Endothelial cell (in vitro differentiated cells): ENCODE measurements around the gene LY9. TPM values are rescaled to one million over a fixed set of nuclear protein-coding genes. Genes with fewer than 3 reads are reported as not detected.

ENCODE experiments used
- DNase-seq: peaks from one replicate; pipeline ENCODE4 v3.0.0; 2021; ENCODE audit warnings: low spot score
- H3K27ac Mint-ChIP-seq: one replicate; pipeline ENCODE4 v1.8.0; 2021; ENCODE audit warnings: mixed read lengths, inconsistent platforms; ENCODE audit not compliant: unreplicated experiment
- H3K27me3 Mint-ChIP-seq: one replicate; pipeline ENCODE4 v1.8.0; 2021; ENCODE audit warnings: mild to moderate bottlenecking, moderate library complexity, mixed read lengths, inconsistent platforms; ENCODE audit not compliant: unreplicated experiment
- H3K36me3 Mint-ChIP-seq: one replicate; pipeline ENCODE4 v1.8.0; 2021; ENCODE audit warnings: mild to moderate bottlenecking, low read depth, mixed read lengths, inconsistent platforms; ENCODE audit not compliant: unreplicated experiment
- H3K4me1 Mint-ChIP-seq: one replicate; pipeline ENCODE4 v1.8.0; 2021; ENCODE audit warnings: mild to moderate bottlenecking, mixed read lengths, inconsistent platforms; ENCODE audit not compliant: unreplicated experiment
- H3K4me3 Mint-ChIP-seq: one replicate; pipeline ENCODE4 v1.8.0; 2021; ENCODE audit warnings: mild to moderate bottlenecking, mixed read lengths, inconsistent platforms; ENCODE audit not compliant: unreplicated experiment
- H3K9me3 Mint-ChIP-seq: one replicate; pipeline ENCODE4 v1.8.0; 2021; ENCODE audit warnings: mixed read lengths, inconsistent platforms; ENCODE audit not compliant: unreplicated experiment
- CTCF ChIP-seq: fragments of 200-600 bp; sonication (generic); IDR thresholded peaks from one replicate; pipeline ENCODE4 v1.5.0; 2021; ENCODE audit warnings: antibody characterized with exemption; ENCODE audit not compliant: unreplicated experiment
- total RNA-seq: library from RNA; stranded (reverse); fragmentation: NEBNext Ultra II Directional; extraction: Animal tissue kit (Norgen Biotek cat#: 25700); gene quantifications from one replicate; pipeline ENCODE4 v1.2.1, GENCODE V29; 2021; ENCODE audit not compliant: unreplicated experiment

The LY9 gene
- total RNA-seq, 1 donor from 2014 or later = not detected

GRCh38 chr1:160850541-160850940, 54.6 kb downstream of the LY9 start:
- no peak for DNase-seq
- H3K27me3 Mint-ChIP-seq = no peaks in the 10 kb centered on the region
- no peaks in the 10 kb centered on the region for H3K9me3 Mint-ChIP-seq
- no peak overlapping the region for H3K27ac Mint-ChIP-seq
- H3K4me1 Mint-ChIP-seq = no peaks in the 10 kb centered on the region
- no peak for TF ChIP-seq CTCF
- no peaks in the 10 kb centered on the region for H3K36me3 Mint-ChIP-seq
- no peak overlapping the region for H3K4me3 Mint-ChIP-seq

- Mint-ChIP-seq H3K4me3 (no peak overlapping the region), H3K27ac (no peak overlapping the region), H3K4me1 (no peaks in the 10 kb centered on the region)
Measured at GRCh38 chr1:160850993-160851392, 55.0 kb downstream of the LY9 start.

GRCh38 chr1:160853014-160853413, 57.0 kb downstream of the LY9 start:
- Mint-ChIP-seq H3K4me3 (no peak overlapping the region), H3K4me1 (no peaks in the 10 kb centered on the region), H3K27ac (no peak overlapping the region), H3K36me3 (no peaks in the 10 kb centered on the region), H3K27me3 (no peaks in the 10 kb centered on the region), H3K9me3 (no peaks in the 10 kb centered on the region)
- TF ChIP-seq CTCF = no peak
- DNase-seq = no peak

More at GRCh38 chr1:160850993-160851392, 55.0 kb downstream of the LY9 start:
- H3K27me3 Mint-ChIP-seq = no peaks in the 10 kb centered on the region
- H3K9me3 Mint-ChIP-seq = no peaks in the 10 kb centered on the region
- H3K36me3 Mint-ChIP-seq = no peaks in the 10 kb centered on the region
- TF ChIP-seq CTCF = no peak
- DNase-seq = no peak

- no peak for TF ChIP-seq CTCF
- H3K27ac Mint-ChIP-seq = no peak overlapping the region
- H3K27me3 Mint-ChIP-seq = no peaks in the 10 kb centered on the region
- no peaks in the 10 kb centered on the region for H3K4me1 Mint-ChIP-seq
- H3K36me3 Mint-ChIP-seq = no peaks in the 10 kb centered on the region
- H3K4me3 Mint-ChIP-seq = no peak overlapping the region
- no peak for DNase-seq
- no peaks in the 10 kb centered on the region for H3K9me3 Mint-ChIP-seq
Measured at GRCh38 chr1:160853754-160854153, 57.8 kb downstream of the LY9 start.

- no peak for DNase-seq
- H3K36me3 Mint-ChIP-seq = no peaks in the 10 kb centered on the region
- no peak overlapping the region for H3K4me3 Mint-ChIP-seq
- no peaks in the 10 kb centered on the region for H3K4me1 Mint-ChIP-seq
- H3K27me3 Mint-ChIP-seq = no peaks in the 10 kb centered on the region
- H3K9me3 Mint-ChIP-seq = no peaks in the 10 kb centered on the region
- H3K27ac Mint-ChIP-seq = no peak overlapping the region
- no peak for TF ChIP-seq CTCF
Measured at GRCh38 chr1:160855181-160855981, 59.4 kb downstream of the LY9 start.
